GM21390 (cell line): ENCODE data around the gene CHRNA5.

Source experiments
- ATAC-seq: cut with Tn5 transposase; IDR thresholded peaks from one replicate; pipeline ENCODE4 v1.9.1; 2021; ENCODE audit not compliant: unreplicated experiment

Gene CHRNA5

GRCh38 chr15:78619022-78619950, 54.0 kb downstream of the CHRNA5 start:
- no peak for ATAC-seq

GRCh38 chr15:78620021-78620526, 54.8 kb downstream of the CHRNA5 start:
- ATAC-seq: no peak

- no peak for ATAC-seq
Measured at GRCh38 chr15:78620527-78621421, 55.5 kb downstream of the CHRNA5 start, which contains the start of gene CHRNA3. TSS of gene CHRNA3 (minus strand) at chr15:78620996. CDS start at chr15:78620794, 202 bp downstream.

- no peak for ATAC-seq
Measured at GRCh38 chr15:78621810-78622402, 56.6 kb downstream of the CHRNA5 start.

GRCh38 chr15:78623786-78624497, 58.6 kb downstream of the CHRNA5 start:
- ATAC-seq: no peak

- no peak for ATAC-seq
Measured at GRCh38 chr15:78624651-78625590, 59.6 kb downstream of the CHRNA5 start.

- ATAC-seq: no peak
Measured at GRCh38 chr15:78625606-78626280, 60.4 kb downstream of the CHRNA5 start.

- no peak for ATAC-seq
Measured at GRCh38 chr15:78626381-78626995, 61.2 kb downstream of the CHRNA5 start.

- ATAC-seq: no peak
Measured at GRCh38 chr15:78627348-78627747, 62.0 kb downstream of the CHRNA5 start.

- ATAC-seq: no peak
Measured at GRCh38 chr15:78628227-78628626, 62.9 kb downstream of the CHRNA5 start.

GRCh38 chr15:78629031-78629715, 63.9 kb downstream of the CHRNA5 start:
- ATAC-seq: no peak

- ATAC-seq: no peak
Measured at GRCh38 chr15:78629716-78630065, 64.4 kb downstream of the CHRNA5 start.

- ATAC-seq: no peak
Measured at GRCh38 chr15:78630886-78631633, 65.7 kb downstream of the CHRNA5 start.

GRCh38 chr15:78633348-78633747, 68.0 kb downstream of the CHRNA5 start:
- no peak for ATAC-seq

GRCh38 chr15:78634210-78635145, 69.2 kb downstream of the CHRNA5 start:
- no peak for ATAC-seq

- no peak for ATAC-seq
Measured at GRCh38 chr15:78635346-78635745, 70.0 kb downstream of the CHRNA5 start.
